Psoas muscle (tissue), 8 donors: Measurements from ENCODE around the gene LBX2. TPM values are rescaled to one million over a fixed set of nuclear protein-coding genes. Genes with fewer than 3 reads are reported as not detected.
A peak's percentile ranks its signal among the peaks of the same experiment; 100 is the strongest.

Source experiments
- ATAC-seq, 4 donors: fragments of 200-7000 bp; cut with Tn5 transposase; one replicate each; pipeline ENCODE4 v1.9.1; 2020; ENCODE audit warnings: moderate library complexity in 3 of 4, mild to moderate bottlenecking in 2 of 4
- DNase-seq, 2 donors: peaks; one replicate each; pipeline ENCODE4 v3.0.0-alpha.2; 2020
- H3K27ac ChIP-seq: fragments of 200-600 bp; one replicate; pipeline ENCODE4 v1.8.0; 2022
- H3K27me3 ChIP-seq, 3 donors: fragments of 200-600 bp in 1 of 3; one replicate each; pipeline versions ENCODE4 v1.6.1 to v1.8.0; 2013 to 2022; ENCODE audit warnings: low read length in 2 of 3, mild to moderate bottlenecking in 2 of 3, moderate library complexity in 1 of 3; ENCODE audit not compliant: insufficient read depth in 3 of 3
- H3K36me3 ChIP-seq, 2 donors: fragments of 200-600 bp in 1 of 2; one replicate each; pipeline versions ENCODE4 v1.6.1 to v1.8.0; 2013 to 2022; ENCODE audit warnings: low read depth in 1 of 2, mild to moderate bottlenecking in 1 of 2, moderate library complexity in 1 of 2; ENCODE audit not compliant: insufficient read depth in 1 of 2
- H3K4me1 ChIP-seq: fragments of 200-600 bp; one replicate; pipeline ENCODE4 v1.8.0; 2022
- H3K4me3 ChIP-seq: fragments of 200-600 bp; one replicate; pipeline ENCODE4 v1.8.0; 2022; ENCODE audit warnings: mild to moderate bottlenecking
- H3K9me3 ChIP-seq: fragments of 200-600 bp; one replicate; pipeline ENCODE4 v1.8.0; 2022
- CTCF ChIP-seq: fragments of 200-600 bp; IDR thresholded peaks from one replicate; pipeline ENCODE4 v1.8.0; 2022; ENCODE audit warnings: antibody characterized with exemption
- WGBS, 3 donors: extraction: QIAGEN DNeasy Blood & Tissue Kit; methylation state at CpG; one replicate each; pipeline versions ENCODE4 v1.1.6 to v1.1.7; 2013; 5-methylcytosine and 5-hydroxymethylcytosine counted together
- intact Hi-C, 2 donors: fragments of 100-400 bp; cut with DNase I; formaldehyde crosslinking; loops; one replicate each; pipeline versions ENCODE4 v1.11.0 to v1.14.2; 2022
- polyA plus RNA-seq, 3 donors: library from polyadenylated mRNA; stranded (reverse); fragments of 200-250 nt; gene quantifications; one replicate each; pipeline ENCODE4 v1.2.3, GENCODE V29; 2013
- total RNA-seq, 4 donors: library from RNA; stranded (reverse); fragmentation: NEBNext Ultra II Directional in 2 of 4; extraction: Animal tissue kit (Norgen Biotek cat#: 25700) in 2 of 4; gene quantifications; one replicate each; pipeline versions ENCODE4 v1.2.1 to v1.2.4, GENCODE V29; 2021 to 2023
- donor health status: healthy with polysubstance abuse.
- donor health status: DM: no; HTN: no; CAD: no; lungs with moderate emphysema.
- donor health status: Bipolar disorder and iron deficiency.
- donor health status: healthy.
- donor health status: DM: yes; HTN: yes; CAD: no.
- donor health status: DM: no; HTN: no; CAD: no.
- donor health status: DM: no; HTN: no; CAD: no.
- donor health status: DM: yes; HTN: yes; CAD: no.

Gene LBX2
- total and polyA plus RNA-seq, 7 donors, result 0.14 to 0.68 (median 0.26) TPM; not detected in 2

- peaks cover 0 to 70% (median 18%) of the 10 kb centered on the region in 3 donors for H3K27me3 ChIP-seq
- WGBS, 3 donors, result 49 to 55% (median 49%) methylated on average over 44 to 45 of the region's 45 CpGs
- H3K9me3 ChIP-seq, result no peaks in the 10 kb centered on the region
- H3K36me3 ChIP-seq, result peaks cover 0 to 22% of the 10 kb centered on the region in 2 donors
- H3K4me3 ChIP-seq, result peak overlapping the region; percentile 67
- H3K27ac ChIP-seq, result peak overlapping the region; percentile 62
- intact Hi-C loops, result no loop called here
- TF ChIP-seq CTCF, result no peak
- no peak for DNase-seq
- peaks cover 23% of the 10 kb centered on the region for H3K4me1 ChIP-seq
- ATAC-seq, result no peak
Measured at GRCh38 chr2:74503506-74504475, 4.4 kb upstream of the LBX2 start.

- TF ChIP-seq CTCF, result no peak
- DNase-seq, result peak; percentile 85 to 90
- intact Hi-C loops, result no loop called here
- 5 to 13% (median 7%) methylated on average over 54 to 67 of the region's 67 CpGs for WGBS, 3 donors
- Histone ChIP-seq H3K27ac (peak overlapping the region; percentile 62), H3K27me3 (peaks cover 0 to 74% (median 22%) of the 10 kb centered on the region in 3 donors), H3K9me3 (no peaks in the 10 kb centered on the region), H3K4me1 (peaks cover 27% of the 10 kb centered on the region), H3K36me3 (peaks cover 0 to 22% of the 10 kb centered on the region in 2 donors), H3K4me3 (peak overlapping the region; percentile 67)
- ATAC-seq, result peak in 3 of 4 donors; percentile 25 to 39 (median 33)
Measured at GRCh38 chr2:74502720-74503505, 3.5 kb upstream of the LBX2 start.

- no peak for DNase-seq
- Histone ChIP-seq H3K4me3 (peak overlapping the region; percentile 67), H3K4me1 (peaks cover 31% of the 10 kb centered on the region), H3K27ac (peak overlapping the region; percentile 62), H3K27me3 (peaks cover 0 to 81% (median 26%) of the 10 kb centered on the region in 3 donors), H3K36me3 (peaks cover 0 to 22% of the 10 kb centered on the region in 2 donors), H3K9me3 (no peaks in the 10 kb centered on the region)
- intact Hi-C loops, result no loop called here
- 28 to 44% (median 30%) methylated on average over 32 of the region's 32 CpGs for WGBS, 3 donors
- TF ChIP-seq CTCF, result no peak
- no peak for ATAC-seq
Measured at GRCh38 chr2:74502147-74502719, 2.8 kb upstream of the LBX2 start.

GRCh38 chr2:74501335-74502071 lies 2.1 kb upstream of the LBX2 start:
- ATAC-seq, result no peak
- no peaks in the 10 kb centered on the region for H3K9me3 ChIP-seq
- no peak overlapping the region for H3K4me3 ChIP-seq
- H3K27ac ChIP-seq, result no peak overlapping the region
- DNase-seq, result no peak
- peaks cover 0 to 83% (median 32%) of the 10 kb centered on the region in 3 donors for H3K27me3 ChIP-seq
- H3K36me3 ChIP-seq, result peaks cover 0 to 21% of the 10 kb centered on the region in 2 donors
- H3K4me1 ChIP-seq, result peaks cover 26% of the 10 kb centered on the region
- TF ChIP-seq CTCF, result no peak
- intact Hi-C loops, result no loop called here
- WGBS, 3 donors, result 67 to 76% (median 72%) methylated on average over 17 to 18 of the region's 18 CpGs
